CD14-positive monocyte (primary cell): ENCODE measurements around the gene DDA1. TPM values are rescaled to one million over a fixed set of nuclear protein-coding genes. Genes with fewer than 3 reads are reported as not detected.

Experiments used
- DNase-seq, 3 donors: peaks; one replicate each; pipeline ENCODE4 v3.0.0-alpha.2; 2011 to 2022
- H2AFZ ChIP-seq: 2 replicates; pipeline ENCODE4 v1.6.0; 2012; ENCODE audit warnings: mild to moderate bottlenecking, low read depth, low read length, inconsistent platforms; ENCODE audit not compliant: insufficient read depth, poor library complexity, severe bottlenecking
- H3K27ac ChIP-seq, 2 donors: 1 replicate in 1 of 2; 2 replicates in 1 of 2; pipeline ENCODE4 v1.5.1; 2012 to 2013; ENCODE audit warnings: low read length in 2 of 2, control low read depth in 1 of 2, inconsistent platforms in 1 of 2, low read depth in 1 of 2, mild to moderate bottlenecking in 1 of 2
- H3K27me3 ChIP-seq, 2 donors: one replicate each; pipeline versions ENCODE4 v1.6.0 to v1.6.1; 2011 to 2013; ENCODE audit warnings: low read length in 2 of 2; ENCODE audit not compliant: control insufficient read depth in 2 of 2, insufficient read depth in 2 of 2
- H3K36me3 ChIP-seq, 2 donors: replicated peaks in 1 of 2; 1 replicate in 1 of 2; 2 replicates in 1 of 2; pipeline versions ENCODE4 v1.5.1 to v1.6.1; 2012 to 2013; ENCODE audit warnings: low read length in 2 of 2, control low read depth in 1 of 2, inconsistent platforms in 1 of 2, mild to moderate bottlenecking in 1 of 2; ENCODE audit not compliant: insufficient read depth in 2 of 2, control insufficient read depth in 1 of 2
- H3K4me1 ChIP-seq, 2 donors: 1 replicate in 1 of 2; 2 replicates in 1 of 2; pipeline versions ENCODE4 v1.5.1 to v1.6.1; 2012 to 2013; ENCODE audit warnings: low read length in 2 of 2, control low read depth in 1 of 2, inconsistent platforms in 1 of 2, mild to moderate bottlenecking in 1 of 2, moderate library complexity in 1 of 2; ENCODE audit not compliant: insufficient read depth in 2 of 2, control insufficient read depth in 1 of 2
- H3K4me2 ChIP-seq: replicated peaks from 2 replicates; pipeline ENCODE3; 2012; ENCODE audit warnings: low read length, moderate library complexity, mild to moderate bottlenecking; ENCODE audit not compliant: poor library complexity, severe bottlenecking; ENCODE audit errors: extremely low read depth
- H3K4me3 ChIP-seq, 3 experiments: fragments of 200-600 bp in 1 of 3; sonication (generic) in 1 of 3; replicated peaks in 1 of 3; 1 replicate in 2 of 3; 2 replicates in 1 of 3; pipeline ENCODE4 v1.5.1; 2011 to 2013; ENCODE audit warnings: low read length in 3 of 3, mild to moderate bottlenecking in 3 of 3, control low read depth in 2 of 3, low read depth in 2 of 3, inconsistent platforms in 1 of 3, moderate library complexity in 1 of 3
- H3K79me2 ChIP-seq: 2 replicates; pipeline ENCODE4 v1.6.0; 2012; ENCODE audit warnings: mild to moderate bottlenecking, control low read depth, inconsistent platforms, low read length, moderate library complexity; ENCODE audit not compliant: insufficient read depth
- H3K9ac ChIP-seq: 2 replicates; pipeline ENCODE4 v1.6.0; 2017; ENCODE audit warnings: low read length, mild to moderate bottlenecking; ENCODE audit not compliant: insufficient read depth, poor library complexity, severe bottlenecking
- H3K9me3 ChIP-seq, 2 donors: replicated peaks in 1 of 2; 1 replicate in 1 of 2; 2 replicates in 1 of 2; pipeline versions ENCODE4 v1.5.1 to v1.6.1; 2012 to 2013; ENCODE audit warnings: low read length in 2 of 2, control low read depth in 1 of 2; ENCODE audit not compliant: control insufficient read depth in 1 of 2, insufficient read depth in 1 of 2
- H4K20me1 ChIP-seq: 2 replicates; pipeline ENCODE4 v1.6.0; 2012; ENCODE audit warnings: mild to moderate bottlenecking, low read length, control low read depth, moderate library complexity; ENCODE audit not compliant: insufficient read depth
- H3K27ac Mint-ChIP-seq, 7 donors: one replicate each; pipeline ENCODE4 v1.8.0; 2020; ENCODE audit warnings: mild to moderate bottlenecking in 7 of 7, mixed read lengths in 7 of 7, moderate library complexity in 6 of 7, inconsistent platforms in 2 of 7
- H3K27me3 Mint-ChIP-seq, 3 donors: one replicate each; pipeline ENCODE4 v1.8.0; 2021 to 2022; ENCODE audit warnings: low read depth in 3 of 3, mild to moderate bottlenecking in 3 of 3, mixed read lengths in 3 of 3, moderate library complexity in 3 of 3, inconsistent platforms in 1 of 3
- H3K36me3 Mint-ChIP-seq, 2 donors: one replicate each; pipeline ENCODE4 v1.8.0; 2020; ENCODE audit warnings: mixed read lengths in 2 of 2, inconsistent platforms in 1 of 2, mild to moderate bottlenecking in 1 of 2
- H3K4me1 Mint-ChIP-seq: one replicate; pipeline ENCODE4 v1.8.0; 2020; ENCODE audit warnings: mild to moderate bottlenecking, mixed read lengths
- H3K4me3 Mint-ChIP-seq, 2 donors: one replicate each; pipeline ENCODE4 v1.8.0; 2020; ENCODE audit warnings: mild to moderate bottlenecking in 2 of 2, mixed read lengths in 2 of 2, moderate library complexity in 1 of 2
- H3K9me3 Mint-ChIP-seq, 7 donors: one replicate each; pipeline ENCODE4 v1.8.0; 2020 to 2022; ENCODE audit warnings: mixed read lengths in 7 of 7, mild to moderate bottlenecking in 6 of 7, moderate library complexity in 6 of 7, inconsistent platforms in 2 of 7
- CTCF ChIP-seq: fragments of 200-600 bp; IDR thresholded peaks from one replicate; pipeline ENCODE4 v1.8.0; 2022; ENCODE audit warnings: antibody characterized with exemption, mild to moderate bottlenecking
- WGBS: methylation state at CpG from one replicate; pipeline ENCODE4 v1.1.5; 2013; ENCODE audit warnings: missing lambda C conversion rate; ENCODE audit not compliant: insufficient coverage; 5-methylcytosine and 5-hydroxymethylcytosine counted together
- intact Hi-C, 2 donors: fragments of 100-400 bp; cut with micrococcal nuclease; formaldehyde crosslinking; loops; one replicate each; pipeline versions ENCODE4 v1.15.0 to v1.15.1; 2023
- polyA plus RNA-seq, 3 donors: library from polyadenylated mRNA; depleted of rRNA in 1 of 3; unstranded in 2 of 3; stranded (reverse) in 1 of 3; fragments of 300-500 nt in 2 of 3; fragments of >200 nt in 1 of 3; fragmentation: Illumina TruSeq in 2 of 3; gene quantifications; 1 replicate in 2 of 3; 2 replicates in 1 of 3; pipeline ENCODE4 v1.2.3, GENCODE V29; 2012 to 2021

Gene DDA1
- polyA plus RNA-seq, 3 donors = 22.5 to 49.5 (median 23.8) TPM

DNA sequence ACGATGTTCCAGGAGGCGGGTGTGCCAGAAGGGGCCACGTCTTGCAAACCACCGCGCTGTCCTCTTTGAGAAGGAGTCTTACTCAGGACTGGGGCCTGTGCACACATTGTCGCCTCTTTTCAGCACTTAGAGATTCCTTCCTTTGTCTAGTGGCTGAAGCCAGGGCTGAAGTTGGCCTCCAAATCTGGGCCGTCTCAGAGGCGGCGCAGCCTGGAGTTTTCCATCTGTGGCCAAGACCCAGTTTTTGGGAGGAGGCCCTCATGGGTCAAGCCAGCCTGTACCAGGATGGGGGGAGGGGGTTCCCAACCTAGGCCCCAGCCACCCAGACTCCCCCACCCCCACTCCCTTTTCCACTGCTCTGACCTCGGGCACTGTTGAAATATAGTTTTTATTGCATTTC, 13.5 kb downstream of the DDA1 start:
- TF ChIP-seq CTCF = no peak
- peaks cover 0 to 7% of the 10 kb centered on the region in 2 donors for H3K27me3 ChIP-seq
- H3K9me3 ChIP-seq = no peaks in the 10 kb centered on the region
- Mint-ChIP-seq H3K27ac (peak overlapping the region in 3 of 7 donors; percentile 8 to 63 (median 20)), H3K36me3 (peaks cover 30 to 68% of the 10 kb centered on the region in 2 donors), H3K27me3 (peaks cover 5 to 25% (median 10%) of the 10 kb centered on the region in 3 donors), H3K9me3 (peaks cover 0 to 5% (median 0%) of the 10 kb centered on the region in 7 donors), H3K4me3 (peak overlapping the region in 1 of 2 donors; percentile 35), H3K4me1 (peaks cover 6% of the 10 kb centered on the region)
- H3K4me2 ChIP-seq = no peak overlapping the region
- intact Hi-C loops = no loop called here
- H2AFZ ChIP-seq = no peak overlapping the region
- H4K20me1 ChIP-seq = peaks cover 32% of the 10 kb centered on the region
- H3K9ac ChIP-seq = no peak overlapping the region
- H3K36me3 ChIP-seq = peaks cover 39 to 51% of the 10 kb centered on the region in 2 donors
- WGBS = 90% methylated on average over 6 of the region's 10 CpGs
- H3K79me2 ChIP-seq = no peaks in the 10 kb centered on the region
- no peak overlapping the region for H3K4me3 ChIP-seq
- H3K4me1 ChIP-seq = peaks cover 7% of the 10 kb centered on the region in 2 donors
- H3K27ac ChIP-seq = no peak overlapping the region
- no peak for DNase-seq

- no peak for DNase-seq
- H4K20me1 ChIP-seq = peaks cover 32% of the 10 kb centered on the region
- H3K27ac ChIP-seq = no peak overlapping the region
- Mint-ChIP-seq H3K27me3 (peaks cover 7 to 31% (median 11%) of the 10 kb centered on the region in 3 donors), H3K36me3 (peaks cover 30 to 65% of the 10 kb centered on the region in 2 donors), H3K4me3 (peak overlapping the region in 1 of 2 donors; percentile 35), H3K4me1 (peaks cover 9% of the 10 kb centered on the region), H3K9me3 (peaks cover 0 to 5% (median 0%) of the 10 kb centered on the region in 7 donors), H3K27ac (peak overlapping the region in 1 of 7 donors; percentile 13)
- no peaks in the 10 kb centered on the region for H3K79me2 ChIP-seq
- peaks cover 12 to 13% of the 10 kb centered on the region in 2 donors for H3K4me1 ChIP-seq
- H3K9ac ChIP-seq = no peak overlapping the region
- H3K4me3 ChIP-seq = peak overlapping the region in 2 of 3 experiments; percentile 9 to 56
- 14% methylated on average over 51 of the region's 56 CpGs for WGBS
- H3K4me2 ChIP-seq = peak overlapping the region; percentile 75
- H3K36me3 ChIP-seq = peaks cover 39 to 51% of the 10 kb centered on the region in 2 donors
- H2AFZ ChIP-seq = no peak overlapping the region
- no peak for TF ChIP-seq CTCF
- H3K9me3 ChIP-seq = no peaks in the 10 kb centered on the region
- intact Hi-C loops = no loop called here
- H3K27me3 ChIP-seq = peaks cover 0 to 10% of the 10 kb centered on the region in 2 donors
These were observed 14.1 kb downstream of the DDA1 start for GRCh38 chr19:17323300-17323963.
